Mesenchymal stem cell (in vitro differentiated cells and primary cell): Measurements from ENCODE around the gene ROCK1.

ENCODE experiments used
- DNase-seq: peaks from one replicate; pipeline ENCODE4 v3.0.0-alpha.2; 2013
- H2AFZ ChIP-seq: one replicate; pipeline ENCODE4 v1.6.1; 2013; ENCODE audit warnings: low read depth, mild to moderate bottlenecking, control low read depth, inconsistent platforms, low read length, moderate library complexity
- H2AK5ac ChIP-seq: 2 replicates; pipeline ENCODE4 v1.6.1; 2013; ENCODE audit warnings: low read length, moderate library complexity, mild to moderate bottlenecking, inconsistent platforms; ENCODE audit not compliant: severe bottlenecking
- H2BK120ac ChIP-seq: one replicate; pipeline ENCODE4 v1.6.1; 2013; ENCODE audit warnings: low read depth, mild to moderate bottlenecking, inconsistent platforms, low read length, moderate library complexity
- H2BK12ac ChIP-seq, 2 experiments: one replicate each; pipeline ENCODE4 v1.6.1; 2013; ENCODE audit warnings: inconsistent platforms in 2 of 2, low read length in 2 of 2, mild to moderate bottlenecking in 2 of 2, moderate library complexity in 2 of 2, control low read depth in 1 of 2
- H2BK15ac ChIP-seq: one replicate; pipeline ENCODE4 v1.6.1; 2013; ENCODE audit warnings: mild to moderate bottlenecking, low read depth, inconsistent platforms; ENCODE audit not compliant: poor library complexity, severe bottlenecking
- H2BK5ac ChIP-seq: 2 replicates; pipeline ENCODE4 v1.6.1; 2013; ENCODE audit warnings: low read depth, mild to moderate bottlenecking, low read length, control low read depth, inconsistent platforms; ENCODE audit not compliant: poor library complexity, severe bottlenecking
- H3K14ac ChIP-seq, 2 experiments: one replicate each; pipeline ENCODE4 v1.6.1; 2013; ENCODE audit warnings: inconsistent platforms in 2 of 2, low read length in 2 of 2, control low read depth in 1 of 2, mild to moderate bottlenecking in 1 of 2, moderate library complexity in 1 of 2
- H3K18ac ChIP-seq, 2 experiments: one replicate each; pipeline ENCODE4 v1.6.1; 2013; ENCODE audit warnings: inconsistent platforms in 2 of 2, low read length in 2 of 2, control low read depth in 1 of 2, low read depth in 1 of 2, mild to moderate bottlenecking in 1 of 2
- H3K23ac ChIP-seq, 2 experiments: one replicate each; pipeline ENCODE4 v1.6.1; 2013; ENCODE audit warnings: inconsistent platforms in 2 of 2, low read length in 2 of 2, mild to moderate bottlenecking in 2 of 2, moderate library complexity in 2 of 2, control low read depth in 1 of 2
- H3K27ac ChIP-seq: 2 replicates; pipeline ENCODE4 v1.5.1; 2013; ENCODE audit warnings: mild to moderate bottlenecking, moderate library complexity, low read length, control low read depth, inconsistent platforms; ENCODE audit not compliant: poor library complexity, severe bottlenecking
- H3K27me3 ChIP-seq, 2 experiments: 2 replicates each; pipeline versions ENCODE4 v1.6.1 to v1.7.0; 2013; ENCODE audit warnings: low read length in 2 of 2, mild to moderate bottlenecking in 2 of 2, moderate library complexity in 2 of 2, control low read depth in 1 of 2, inconsistent platforms in 1 of 2; ENCODE audit not compliant: control insufficient read depth in 1 of 2, insufficient read depth in 1 of 2
- H3K36me3 ChIP-seq, 2 experiments: 2 replicates each; pipeline versions ENCODE4 v1.6.1 to v1.7.0; 2013; ENCODE audit warnings: low read length in 2 of 2, control low read depth in 1 of 2, inconsistent platforms in 1 of 2, low read depth in 1 of 2, mild to moderate bottlenecking in 1 of 2; ENCODE audit not compliant: insufficient read depth in 2 of 2, control insufficient read depth in 1 of 2
- H3K4ac ChIP-seq, 2 experiments: one replicate each; pipeline ENCODE4 v1.6.1; 2013; ENCODE audit warnings: inconsistent platforms in 2 of 2, low read length in 2 of 2, mild to moderate bottlenecking in 2 of 2, moderate library complexity in 2 of 2, control low read depth in 1 of 2, low read depth in 1 of 2
- H3K4me1 ChIP-seq: 2 replicates; pipeline ENCODE4 v1.6.1; 2013; ENCODE audit warnings: low read depth, low read length, control low read depth; ENCODE audit not compliant: control insufficient read depth, insufficient read depth
- H3K4me2 ChIP-seq: 2 replicates; pipeline ENCODE4 v1.6.1; 2013; ENCODE audit warnings: low read length, mild to moderate bottlenecking, inconsistent platforms; ENCODE audit not compliant: poor library complexity, severe bottlenecking
- H3K4me3 ChIP-seq, 2 experiments: 2 replicates each; pipeline versions ENCODE4 v1.5.1 to v1.7.0; 2013; ENCODE audit warnings: low read length in 2 of 2, mild to moderate bottlenecking in 2 of 2, control low read depth in 1 of 2, low read depth in 1 of 2; ENCODE audit not compliant: insufficient read depth in 1 of 2
- H3K79me1 ChIP-seq: replicated peaks from 2 replicates; pipeline ENCODE4 v1.6.1; 2013; ENCODE audit warnings: mild to moderate bottlenecking, control low read depth, low read length, inconsistent platforms; ENCODE audit not compliant: poor library complexity, severe bottlenecking
- H3K9ac ChIP-seq: 2 replicates; pipeline ENCODE4 v1.7.0; 2013; ENCODE audit warnings: mild to moderate bottlenecking, low read length, moderate library complexity
- H3K9me3 ChIP-seq: 2 replicates; pipeline ENCODE4 v1.7.0; 2013; ENCODE audit warnings: mild to moderate bottlenecking, low read length; ENCODE audit not compliant: control insufficient read depth
- H4K8ac ChIP-seq: one replicate; pipeline ENCODE4 v1.6.1; 2013; ENCODE audit warnings: inconsistent platforms, mild to moderate bottlenecking, low read length, moderate library complexity
- H4K91ac ChIP-seq: one replicate; pipeline ENCODE4 v1.6.1; 2013; ENCODE audit warnings: mild to moderate bottlenecking, low read length, inconsistent platforms
- WGBS: methylation state at CpG from one replicate; pipeline ENCODE4 v1.1.7; 2013; ENCODE audit warnings: mixed read lengths; 5-methylcytosine and 5-hydroxymethylcytosine counted together

Gene ROCK1

GRCh38 chr18:21073180-21073579 is 38.4 kb downstream of the ROCK1 start:
- H3K36me3 ChIP-seq, result peaks cover 0 to 10% of the 10 kb centered on the region in 2 experiments
- no peak overlapping the region for H2BK15ac ChIP-seq
- no peak overlapping the region for H3K23ac ChIP-seq
- H3K4ac ChIP-seq, result no peak overlapping the region
- H3K79me1 ChIP-seq, result peaks cover 13% of the 10 kb centered on the region
- no peak overlapping the region for H3K27ac ChIP-seq
- peaks cover 2% of the 10 kb centered on the region for H3K4me1 ChIP-seq
- H2BK120ac ChIP-seq, result no peak overlapping the region
- no peak for DNase-seq
- H3K9ac ChIP-seq, result no peak overlapping the region
- H4K91ac ChIP-seq, result no peak overlapping the region
- no peak overlapping the region for H2AK5ac ChIP-seq
- H4K8ac ChIP-seq, result no peak overlapping the region
- no peaks in the 10 kb centered on the region for H3K27me3 ChIP-seq
- H2BK12ac ChIP-seq, result no peak overlapping the region
- no peak overlapping the region for H3K4me2 ChIP-seq
- H2AFZ ChIP-seq, result no peak overlapping the region
- no peak overlapping the region for H3K18ac ChIP-seq
- H3K9me3 ChIP-seq, result no peaks in the 10 kb centered on the region
- H2BK5ac ChIP-seq, result no peak overlapping the region
- H3K4me3 ChIP-seq, result no peak overlapping the region
- H3K14ac ChIP-seq, result no peak overlapping the region

DNA sequence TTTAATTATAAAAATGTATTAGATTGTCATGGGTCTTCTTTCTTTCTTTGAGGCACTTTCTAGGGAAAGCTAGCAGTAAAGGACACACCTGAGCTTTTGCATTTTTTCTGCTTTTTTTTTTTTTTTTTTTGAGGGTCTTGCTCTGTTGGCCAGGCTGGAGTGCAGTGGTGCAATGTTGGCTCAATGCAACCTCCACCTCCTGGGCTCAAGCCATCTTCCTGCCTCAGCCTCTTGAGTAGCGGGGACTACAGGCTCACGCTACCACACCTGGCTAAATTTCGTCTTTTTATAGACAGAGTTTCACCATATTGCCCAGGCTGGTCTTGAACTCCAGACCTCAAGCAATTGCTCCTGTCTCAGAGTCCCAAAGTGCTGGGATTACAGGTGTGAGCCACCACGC is 40.5 kb downstream of the ROCK1 start:
- H2BK120ac ChIP-seq, result no peak overlapping the region
- no peak overlapping the region for H3K4ac ChIP-seq
- H2BK5ac ChIP-seq, result no peak overlapping the region
- no peak overlapping the region for H3K14ac ChIP-seq
- no peak overlapping the region for H2BK15ac ChIP-seq
- H3K4me1 ChIP-seq, result peaks cover 2% of the 10 kb centered on the region
- H3K27ac ChIP-seq, result no peak overlapping the region
- H2AK5ac ChIP-seq, result no peak overlapping the region
- peaks cover 10% of the 10 kb centered on the region for H3K79me1 ChIP-seq
- no peak overlapping the region for H4K91ac ChIP-seq
- H3K9ac ChIP-seq, result no peak overlapping the region
- no peak overlapping the region for H3K4me3 ChIP-seq
- no peak overlapping the region for H3K4me2 ChIP-seq
- H3K9me3 ChIP-seq, result no peaks in the 10 kb centered on the region
- no peak overlapping the region for H2BK12ac ChIP-seq
- H4K8ac ChIP-seq, result no peak overlapping the region
- H3K23ac ChIP-seq, result no peak overlapping the region
- H3K36me3 ChIP-seq, result peaks cover 0 to 22% of the 10 kb centered on the region in 2 experiments
- no peak overlapping the region for H2AFZ ChIP-seq
- WGBS, result 82% methylated on average over 4 of the region's 4 CpGs
- H3K27me3 ChIP-seq, result no peaks in the 10 kb centered on the region
- no peak for DNase-seq
- H3K18ac ChIP-seq, result no peak overlapping the region

DNA sequence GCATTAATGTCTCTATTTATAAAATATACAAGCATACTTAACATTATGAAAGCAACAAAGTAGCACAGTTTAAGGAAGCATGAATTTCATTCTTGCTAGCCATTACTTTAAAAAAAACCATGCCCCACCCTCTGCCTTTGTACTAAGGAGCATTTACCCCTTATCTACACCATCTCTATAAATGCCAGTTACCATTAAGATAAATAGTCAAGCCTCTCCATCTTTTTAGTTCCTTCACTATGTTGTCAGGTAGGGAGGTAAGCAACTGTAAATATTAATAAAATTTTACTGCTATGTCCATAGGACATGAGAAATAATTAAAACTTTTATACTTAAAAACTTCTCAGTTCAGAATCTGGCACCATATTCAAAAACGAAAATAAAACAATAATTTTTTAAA is 42.1 kb downstream of the ROCK1 start:
- Histone ChIP-seq H3K4ac (no peak overlapping the region), H2BK12ac (no peak overlapping the region), H2BK5ac (no peak overlapping the region), H4K91ac (no peak overlapping the region), H3K4me3 (no peak overlapping the region), H2AK5ac (no peak overlapping the region), H3K36me3 (peaks cover 0 to 22% of the 10 kb centered on the region in 2 experiments), H3K18ac (no peak overlapping the region), H3K27me3 (no peaks in the 10 kb centered on the region), H2BK120ac (no peak overlapping the region), H3K23ac (no peak overlapping the region), H4K8ac (no peak overlapping the region), H3K14ac (no peak overlapping the region), H3K9me3 (no peaks in the 10 kb centered on the region), H3K27ac (no peak overlapping the region), H2AFZ (no peak overlapping the region), H3K4me1 (peaks cover 2% of the 10 kb centered on the region), H3K9ac (no peak overlapping the region), H3K4me2 (no peak overlapping the region), H2BK15ac (no peak overlapping the region), H3K79me1 (peaks cover 10% of the 10 kb centered on the region)
- no CpG with 5 or more reads among the region's 1 CpG for WGBS
- no peak for DNase-seq

DNA sequence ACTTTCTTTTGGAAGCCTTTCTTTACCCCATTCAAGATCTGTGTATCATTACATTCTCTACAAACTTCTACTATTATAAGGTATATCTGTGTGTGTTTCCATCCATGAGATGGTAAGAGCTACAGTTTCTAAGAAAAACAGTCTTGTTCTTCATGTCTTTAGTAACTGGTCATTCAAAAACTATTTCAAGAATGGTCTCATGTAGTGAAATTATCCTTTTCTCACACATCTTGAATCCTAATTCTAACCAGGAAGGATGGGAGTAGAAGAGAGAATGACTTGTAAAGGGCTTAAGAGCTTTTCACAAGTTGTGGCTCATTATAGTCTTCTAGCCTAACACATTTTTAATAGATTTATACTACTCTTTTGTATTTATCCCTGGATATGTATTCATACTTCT is 47.3 kb downstream of the ROCK1 start:
- Histone ChIP-seq H3K4me1 (no peaks in the 10 kb centered on the region), H3K23ac (no peak overlapping the region), H2BK5ac (no peak overlapping the region), H3K27me3 (no peaks in the 10 kb centered on the region), H3K79me1 (peaks cover 19% of the 10 kb centered on the region), H4K91ac (no peak overlapping the region), H4K8ac (no peak overlapping the region), H3K4ac (no peak overlapping the region), H3K14ac (no peak overlapping the region), H3K27ac (peak overlapping the region; percentile 86), H2BK12ac (no peak overlapping the region), H3K4me3 (no peak overlapping the region), H3K9ac (no peak overlapping the region), H2AK5ac (no peak overlapping the region), H2BK15ac (no peak overlapping the region), H3K36me3 (peaks cover 0 to 34% of the 10 kb centered on the region in 2 experiments), H3K18ac (no peak overlapping the region), H3K4me2 (no peak overlapping the region), H2BK120ac (no peak overlapping the region), H2AFZ (no peak overlapping the region), H3K9me3 (no peaks in the 10 kb centered on the region)
- peak; percentile 13 for DNase-seq
